22Rv1 (cell line): ENCODE results near the gene KIAA1671.

Experiments used
- ZFX ChIP-seq: fragments of 450-650 bp; IDR thresholded peaks from 2 replicates; pipeline ENCODE4 v1.6.1; 2017; ENCODE audit warnings: antibody characterized with exemption, borderline replicate concordance
- TF ChIP-seq, protein P1 (sequence below): fragments of 450-650 bp; IDR thresholded peaks from 2 replicates; pipeline ENCODE4 v1.5.1; 2017; ENCODE audit warnings: mild to moderate bottlenecking

DNA sequence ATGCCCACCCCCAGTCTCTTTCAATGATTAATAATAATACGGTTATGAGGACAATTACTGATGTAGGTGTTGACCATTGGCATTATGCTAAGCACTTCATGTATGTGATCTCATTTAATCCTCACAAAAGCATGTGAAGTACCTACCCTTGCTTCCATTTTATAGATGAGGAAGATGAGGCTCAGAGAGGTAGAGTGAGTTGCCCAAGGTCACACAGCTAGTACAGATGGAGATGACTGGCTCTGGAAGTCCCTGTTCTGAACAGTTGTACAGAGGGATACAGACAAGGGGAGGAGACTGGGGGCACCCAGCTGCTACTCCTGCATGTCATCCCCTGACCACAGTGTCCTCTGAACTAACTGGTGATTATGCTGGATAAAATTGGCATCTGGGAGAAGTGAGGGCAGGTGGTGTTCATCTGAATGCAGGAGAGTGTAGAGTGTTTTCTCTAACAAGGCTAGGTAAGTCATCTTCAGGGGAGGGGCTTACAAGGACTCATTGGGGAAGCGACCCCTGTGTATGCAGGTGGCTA lies 43.2 kb downstream of the KIAA1671 start:
- TF ChIP-seq, protein P1, sequence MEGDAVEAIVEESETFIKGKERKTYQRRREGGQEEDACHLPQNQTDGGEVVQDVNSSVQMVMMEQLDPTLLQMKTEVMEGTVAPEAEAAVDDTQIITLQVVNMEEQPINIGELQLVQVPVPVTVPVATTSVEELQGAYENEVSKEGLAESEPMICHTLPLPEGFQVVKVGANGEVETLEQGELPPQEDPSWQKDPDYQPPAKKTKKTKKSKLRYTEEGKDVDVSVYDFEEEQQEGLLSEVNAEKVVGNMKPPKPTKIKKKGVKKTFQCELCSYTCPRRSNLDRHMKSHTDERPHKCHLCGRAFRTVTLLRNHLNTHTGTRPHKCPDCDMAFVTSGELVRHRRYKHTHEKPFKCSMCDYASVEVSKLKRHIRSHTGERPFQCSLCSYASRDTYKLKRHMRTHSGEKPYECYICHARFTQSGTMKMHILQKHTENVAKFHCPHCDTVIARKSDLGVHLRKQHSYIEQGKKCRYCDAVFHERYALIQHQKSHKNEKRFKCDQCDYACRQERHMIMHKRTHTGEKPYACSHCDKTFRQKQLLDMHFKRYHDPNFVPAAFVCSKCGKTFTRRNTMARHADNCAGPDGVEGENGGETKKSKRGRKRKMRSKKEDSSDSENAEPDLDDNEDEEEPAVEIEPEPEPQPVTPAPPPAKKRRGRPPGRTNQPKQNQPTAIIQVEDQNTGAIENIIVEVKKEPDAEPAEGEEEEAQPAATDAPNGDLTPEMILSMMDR = no peak
- TF ChIP-seq ZFX = no peak
